H9 (cell line): ENCODE measurements around the gene NAPA. TPM values are rescaled to one million over a fixed set of nuclear protein-coding genes. Genes with fewer than 3 reads are reported as not detected.

Experiments used
- DNase-seq: peaks from one replicate; pipeline ENCODE4 v3.0.0-alpha.2; 2017
- H2AFZ ChIP-seq: one replicate; pipeline ENCODE4 v1.6.1; 2013; ENCODE audit warnings: mild to moderate bottlenecking, low read length, control low read depth, moderate library complexity
- H2AK5ac ChIP-seq: 2 replicates; pipeline ENCODE4 v1.6.1; 2013; ENCODE audit warnings: low read length, control low read depth, mixed read lengths; ENCODE audit not compliant: insufficient read length
- H2BK120ac ChIP-seq: one replicate; pipeline ENCODE4 v1.6.1; 2013; ENCODE audit warnings: low read depth, mild to moderate bottlenecking, low read length, control low read depth, inconsistent platforms; ENCODE audit not compliant: poor library complexity, severe bottlenecking
- H2BK12ac ChIP-seq: 2 replicates; pipeline ENCODE4 v1.6.1; 2013; ENCODE audit warnings: low read length, control low read depth, mixed read lengths, low read depth; ENCODE audit not compliant: insufficient read length
- H2BK15ac ChIP-seq: 2 replicates; pipeline ENCODE4 v1.6.1; 2013; ENCODE audit warnings: low read depth, low read length, control low read depth
- H2BK20ac ChIP-seq: one replicate; pipeline ENCODE4 v1.6.1; 2013; ENCODE audit warnings: low read depth, mild to moderate bottlenecking, low read length, control low read depth, inconsistent platforms; ENCODE audit not compliant: poor library complexity, severe bottlenecking
- H2BK5ac ChIP-seq: 2 replicates; pipeline ENCODE4 v1.6.1; 2013; ENCODE audit warnings: low read length, control low read depth, mixed read lengths; ENCODE audit not compliant: insufficient read length
- H3K14ac ChIP-seq: 2 replicates; pipeline ENCODE4 v1.6.1; 2013; ENCODE audit warnings: low read length, control low read depth; ENCODE audit not compliant: insufficient read depth
- H3K18ac ChIP-seq: 2 replicates; pipeline ENCODE4 v1.6.1; 2013; ENCODE audit warnings: low read depth, mild to moderate bottlenecking, mixed read lengths, low read length, control low read depth; ENCODE audit not compliant: insufficient read length
- H3K23ac ChIP-seq: 2 replicates; pipeline ENCODE4 v1.6.1; 2013; ENCODE audit warnings: low read length, control low read depth, mixed read lengths, low read depth; ENCODE audit not compliant: insufficient read length
- H3K23me2 ChIP-seq: 2 replicates; pipeline ENCODE4 v1.6.1; 2013; ENCODE audit warnings: low read depth, mild to moderate bottlenecking, mixed read lengths, low read length, control low read depth; ENCODE audit not compliant: insufficient read length, poor library complexity, severe bottlenecking
- H3K27ac ChIP-seq: 2 replicates; pipeline ENCODE4 v1.5.1; 2013; ENCODE audit warnings: low read length, control low read depth, mixed read lengths, low read depth; ENCODE audit not compliant: insufficient read length
- H3K27me3 ChIP-seq: 2 replicates; pipeline ENCODE4 v1.6.1; 2013; ENCODE audit warnings: low read length, control low read depth, inconsistent platforms; ENCODE audit not compliant: insufficient read depth
- H3K4ac ChIP-seq: 2 replicates; pipeline ENCODE4 v1.6.1; 2013; ENCODE audit warnings: low read depth, mild to moderate bottlenecking, control low read depth, inconsistent platforms, low read length, moderate library complexity
- H3K4me1 ChIP-seq: 2 replicates; pipeline ENCODE4 v1.6.1; 2013; ENCODE audit warnings: low read length, control low read depth, inconsistent platforms; ENCODE audit not compliant: insufficient read depth
- H3K4me2 ChIP-seq: 2 replicates; pipeline ENCODE4 v1.6.1; 2013; ENCODE audit warnings: low read length, control low read depth, mixed read lengths; ENCODE audit not compliant: insufficient read length, insufficient read depth
- H3K56ac ChIP-seq: 2 replicates; pipeline ENCODE4 v1.6.1; 2013; ENCODE audit warnings: low read depth, mild to moderate bottlenecking, mixed read lengths, low read length, control low read depth; ENCODE audit not compliant: insufficient read length
- H3K79me1 ChIP-seq: 2 replicates; pipeline ENCODE4 v1.6.1; 2013; ENCODE audit warnings: low read depth, mild to moderate bottlenecking, moderate library complexity, low read length, control low read depth, inconsistent platforms; ENCODE audit not compliant: insufficient read depth, poor library complexity, severe bottlenecking
- H3K79me2 ChIP-seq: 2 replicates; pipeline ENCODE4 v1.6.1; 2013; ENCODE audit warnings: low read length, control low read depth, inconsistent platforms; ENCODE audit not compliant: insufficient read depth
- H3K9ac ChIP-seq: 2 replicates; pipeline ENCODE4 v1.6.1; 2013; ENCODE audit warnings: low read length, control low read depth, mixed read lengths; ENCODE audit not compliant: insufficient read length; ENCODE audit errors: extremely low read depth
- H3K9me3 ChIP-seq: one replicate; pipeline ENCODE4 v1.6.1; 2013; ENCODE audit warnings: low read depth, low read length, inconsistent platforms; ENCODE audit not compliant: control insufficient read depth
- H3T11ph ChIP-seq: one replicate; pipeline ENCODE4 v1.6.1; 2013; ENCODE audit warnings: mild to moderate bottlenecking, low read length, control low read depth, inconsistent platforms
- H4K20me1 ChIP-seq: one replicate; pipeline ENCODE4 v1.6.1; 2013; ENCODE audit not compliant: control insufficient read depth, insufficient read length, insufficient read depth
- H4K5ac ChIP-seq: 2 replicates; pipeline ENCODE4 v1.6.1; 2013; ENCODE audit warnings: low read depth, mild to moderate bottlenecking, mixed read lengths, low read length, control low read depth; ENCODE audit not compliant: insufficient read length
- H4K8ac ChIP-seq: replicated peaks from 2 replicates; pipeline ENCODE4 v1.6.1; 2013; ENCODE audit warnings: low read length, control low read depth, mixed read lengths, low read depth; ENCODE audit not compliant: insufficient read length
- H4K91ac ChIP-seq: 2 replicates; pipeline ENCODE4 v1.6.1; 2013; ENCODE audit warnings: low read depth, mild to moderate bottlenecking, moderate library complexity, mixed read lengths, low read length, control low read depth; ENCODE audit not compliant: insufficient read length
- H3K27ac Mint-ChIP-seq, 3 experiments: 2 replicates in 2 of 3; 3 replicates in 1 of 3; pipeline ENCODE4 v1.8.0; 2020 to 2021; ENCODE audit warnings: mixed read lengths in 3 of 3, mild to moderate bottlenecking in 1 of 3, moderate library complexity in 1 of 3
- H3K27me3 Mint-ChIP-seq: 2 replicates; pipeline ENCODE4 v1.8.0; 2021; ENCODE audit warnings: low read depth, mild to moderate bottlenecking, moderate library complexity, mixed read lengths
- H3K36me3 Mint-ChIP-seq, 3 experiments: 2 replicates in 2 of 3; 3 replicates in 1 of 3; pipeline ENCODE4 v1.8.0; 2020 to 2021; ENCODE audit warnings: low read depth in 3 of 3, mixed read lengths in 3 of 3; ENCODE audit not compliant: insufficient read depth in 1 of 3
- H3K4me1 Mint-ChIP-seq, 2 experiments: 2 replicates each; pipeline ENCODE4 v1.8.0; 2020; ENCODE audit warnings: mixed read lengths in 2 of 2
- H3K4me3 Mint-ChIP-seq, 2 experiments: 2 replicates in 1 of 2; 3 replicates in 1 of 2; pipeline ENCODE4 v1.8.0; 2020 to 2021; ENCODE audit warnings: mild to moderate bottlenecking in 2 of 2, mixed read lengths in 2 of 2, moderate library complexity in 1 of 2
- H3K9me3 Mint-ChIP-seq, 2 experiments: 2 replicates in 1 of 2; 3 replicates in 1 of 2; pipeline ENCODE4 v1.8.0; 2020; ENCODE audit warnings: mild to moderate bottlenecking in 2 of 2, mixed read lengths in 2 of 2, moderate library complexity in 1 of 2
- WGBS: extraction: QIAGEN DNeasy Blood & Tissue Kit; methylation state at CpG from one replicate; pipeline ENCODE4 v1.1.7; 2013; ENCODE audit warnings: missing lambda C conversion rate, low lambda C conversion rate, mixed read lengths; ENCODE audit not compliant: insufficient read length; ENCODE audit errors: extremely low coverage; 5-methylcytosine and 5-hydroxymethylcytosine counted together
- total RNA-seq: library from RNA; stranded (reverse); gene quantifications from 2 replicates; pipeline ENCODE4 v1.2.1, GENCODE V29; 2021
- TF ChIP-seq, protein P1 (sequence below): fragments of 200-600 bp; sonication (generic); conservative IDR thresholded peaks from 3 replicates; pipeline ENCODE4 v1.8.0; 2021; ENCODE audit warnings: antibody characterized with exemption, mild to moderate bottlenecking

The NAPA gene
- total RNA-seq, 1 experiment from 2014 or later, result 62.8 TPM

DNA sequence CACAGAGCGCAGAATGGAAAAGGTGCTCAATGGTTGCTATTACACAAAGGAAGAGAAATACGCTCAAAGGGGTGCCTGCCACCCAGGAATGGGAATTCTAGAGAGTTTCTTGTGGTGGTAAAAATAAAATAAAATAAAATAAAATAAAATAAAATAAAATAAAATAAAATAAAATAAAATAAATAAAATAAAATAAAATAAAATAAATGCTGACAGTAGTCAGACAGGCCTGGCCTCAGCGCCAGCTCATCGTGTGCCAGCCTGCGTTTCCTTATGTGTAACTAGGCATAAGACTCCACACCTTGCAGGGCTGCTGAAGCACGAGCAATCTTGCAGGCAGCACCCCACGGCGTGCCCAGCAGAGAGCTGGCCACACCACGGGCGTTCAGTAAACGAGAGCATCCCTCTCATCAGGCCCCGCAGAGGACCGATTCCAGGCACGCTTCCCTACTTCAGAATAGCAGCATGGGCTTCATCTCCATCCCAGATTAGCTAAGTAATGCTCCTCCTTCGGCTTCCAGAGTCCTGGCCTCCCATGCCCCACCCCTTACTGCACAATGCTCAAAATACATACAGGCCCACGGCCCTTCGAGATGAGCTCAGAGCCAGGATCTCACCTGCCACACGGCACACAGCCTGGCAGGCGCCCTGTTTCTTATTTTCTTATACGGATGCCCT is 5.6 kb downstream of the NAPA start:
- Histone ChIP-seq H3K4me2 (no peak overlapping the region), H3K56ac (no peak overlapping the region), H4K91ac (no peak overlapping the region), H3K23ac (no peak overlapping the region), H4K8ac (no peak overlapping the region), H2BK120ac (no peak overlapping the region), H3T11ph (no peak overlapping the region), H2AK5ac (no peak overlapping the region), H2BK12ac (no peak overlapping the region), H4K5ac (no peak overlapping the region), H4K20me1 (no peaks in the 10 kb centered on the region), H3K79me2 (peaks cover 7% of the 10 kb centered on the region; the same call in 1 of the 2 replicates), H3K27ac (no peak overlapping the region), H2BK20ac (no peak overlapping the region), H3K14ac (no peak overlapping the region), H3K27me3 (no peaks in the 10 kb centered on the region), H2AFZ (no peak overlapping the region), H3K18ac (no peak overlapping the region), H3K23me2 (peaks cover 3% of the 10 kb centered on the region), H2BK5ac (no peak overlapping the region), H3K9me3 (no peaks in the 10 kb centered on the region), H3K4ac (no peak overlapping the region), H2BK15ac (no peak overlapping the region), H3K79me1 (peaks cover 12% of the 10 kb centered on the region), H3K4me1 (no peaks in the 10 kb centered on the region), H3K9ac (no peak overlapping the region)
- H3K4me1 Mint-ChIP-seq, result peaks cover 20 to 26% of the 10 kb centered on the region in 2 experiments
- peak overlapping the region in 2 of 3 experiments; percentile 20 to 23; a peak in 1 of 7 replicates for H3K27ac Mint-ChIP-seq
- H3K4me3 Mint-ChIP-seq, result no peak overlapping the region; a peak in 1 of 5 replicates
- no peaks in the 10 kb centered on the region for H3K9me3 Mint-ChIP-seq
- WGBS, result no CpG with 5 or more reads among the region's 20 CpGs
- no peak for DNase-seq
- H3K36me3 Mint-ChIP-seq, result no peaks in the 10 kb centered on the region
- TF ChIP-seq, protein P1, sequence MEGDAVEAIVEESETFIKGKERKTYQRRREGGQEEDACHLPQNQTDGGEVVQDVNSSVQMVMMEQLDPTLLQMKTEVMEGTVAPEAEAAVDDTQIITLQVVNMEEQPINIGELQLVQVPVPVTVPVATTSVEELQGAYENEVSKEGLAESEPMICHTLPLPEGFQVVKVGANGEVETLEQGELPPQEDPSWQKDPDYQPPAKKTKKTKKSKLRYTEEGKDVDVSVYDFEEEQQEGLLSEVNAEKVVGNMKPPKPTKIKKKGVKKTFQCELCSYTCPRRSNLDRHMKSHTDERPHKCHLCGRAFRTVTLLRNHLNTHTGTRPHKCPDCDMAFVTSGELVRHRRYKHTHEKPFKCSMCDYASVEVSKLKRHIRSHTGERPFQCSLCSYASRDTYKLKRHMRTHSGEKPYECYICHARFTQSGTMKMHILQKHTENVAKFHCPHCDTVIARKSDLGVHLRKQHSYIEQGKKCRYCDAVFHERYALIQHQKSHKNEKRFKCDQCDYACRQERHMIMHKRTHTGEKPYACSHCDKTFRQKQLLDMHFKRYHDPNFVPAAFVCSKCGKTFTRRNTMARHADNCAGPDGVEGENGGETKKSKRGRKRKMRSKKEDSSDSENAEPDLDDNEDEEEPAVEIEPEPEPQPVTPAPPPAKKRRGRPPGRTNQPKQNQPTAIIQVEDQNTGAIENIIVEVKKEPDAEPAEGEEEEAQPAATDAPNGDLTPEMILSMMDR, result no peak
- H3K27me3 Mint-ChIP-seq, result no peaks in the 10 kb centered on the region
